ENCODE data around the gene RPA1. TPM values are rescaled to one million over a fixed set of nuclear protein-coding genes. Genes with fewer than 3 reads are reported as not detected.

The RPA1 gene
- total RNA-seq, 4 donors from 2014 or later = 24.0 to 37.2 (median 26.4) TPM

DNA sequence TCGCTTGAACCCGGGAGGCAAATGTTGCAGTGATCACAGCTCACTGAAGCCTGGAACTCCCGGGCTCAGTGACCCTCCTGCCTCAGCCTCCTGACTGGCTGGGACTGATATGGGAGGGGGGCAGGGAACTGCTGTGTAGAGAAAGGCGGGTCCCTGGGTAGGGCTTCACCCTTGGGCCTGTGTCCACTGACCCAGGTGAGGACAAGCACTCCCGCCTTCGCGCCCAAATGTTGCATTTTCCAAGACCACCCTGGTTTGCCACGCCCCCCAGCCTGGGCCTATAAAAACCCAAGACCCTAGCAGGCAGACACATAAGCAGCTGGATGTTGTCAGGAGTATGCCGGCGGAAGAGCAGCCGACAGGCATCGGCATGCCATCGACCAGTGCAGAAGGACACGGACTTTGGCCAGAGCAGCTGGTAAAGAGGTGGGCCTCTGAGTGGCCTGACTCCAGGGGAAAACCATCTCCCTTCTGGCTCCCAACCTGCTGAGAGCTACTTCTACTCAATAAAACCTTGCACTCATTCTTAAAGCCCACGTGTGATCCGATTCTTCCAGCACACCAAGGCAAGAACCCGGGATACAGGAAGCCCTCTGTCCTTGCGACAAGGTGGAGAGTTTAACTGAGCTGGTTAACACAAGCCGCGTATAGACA, 19.2 kb upstream of the RPA1 start:
- H3K27ac ChIP-seq = no peak overlapping the region
- no peak for TF ChIP-seq POLR2A (IDR thresholded peaks at IDR 0.05)
- TF ChIP-seq, protein P1, sequence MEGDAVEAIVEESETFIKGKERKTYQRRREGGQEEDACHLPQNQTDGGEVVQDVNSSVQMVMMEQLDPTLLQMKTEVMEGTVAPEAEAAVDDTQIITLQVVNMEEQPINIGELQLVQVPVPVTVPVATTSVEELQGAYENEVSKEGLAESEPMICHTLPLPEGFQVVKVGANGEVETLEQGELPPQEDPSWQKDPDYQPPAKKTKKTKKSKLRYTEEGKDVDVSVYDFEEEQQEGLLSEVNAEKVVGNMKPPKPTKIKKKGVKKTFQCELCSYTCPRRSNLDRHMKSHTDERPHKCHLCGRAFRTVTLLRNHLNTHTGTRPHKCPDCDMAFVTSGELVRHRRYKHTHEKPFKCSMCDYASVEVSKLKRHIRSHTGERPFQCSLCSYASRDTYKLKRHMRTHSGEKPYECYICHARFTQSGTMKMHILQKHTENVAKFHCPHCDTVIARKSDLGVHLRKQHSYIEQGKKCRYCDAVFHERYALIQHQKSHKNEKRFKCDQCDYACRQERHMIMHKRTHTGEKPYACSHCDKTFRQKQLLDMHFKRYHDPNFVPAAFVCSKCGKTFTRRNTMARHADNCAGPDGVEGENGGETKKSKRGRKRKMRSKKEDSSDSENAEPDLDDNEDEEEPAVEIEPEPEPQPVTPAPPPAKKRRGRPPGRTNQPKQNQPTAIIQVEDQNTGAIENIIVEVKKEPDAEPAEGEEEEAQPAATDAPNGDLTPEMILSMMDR (IDR thresholded peaks at IDR 0.05) = no peak
- WGBS, 2 donors = 89 to 93% methylated on average over 19 to 20 of the region's 20 CpGs
- intact Hi-C loops (cut with DNase I) = no loop called here
- no peak for DNase-seq
- no peaks in the 10 kb centered on the region for H3K4me1 ChIP-seq
- no peak overlapping the region for H3K4me3 ChIP-seq (replicated peaks in 1 of 3)
- H3K27me3 ChIP-seq = no peaks in the 10 kb centered on the region
- H3K9me3 ChIP-seq = no peaks in the 10 kb centered on the region
- peaks cover 8 to 12% of the 10 kb centered on the region in 2 donors for H3K36me3 ChIP-seq

DNA sequence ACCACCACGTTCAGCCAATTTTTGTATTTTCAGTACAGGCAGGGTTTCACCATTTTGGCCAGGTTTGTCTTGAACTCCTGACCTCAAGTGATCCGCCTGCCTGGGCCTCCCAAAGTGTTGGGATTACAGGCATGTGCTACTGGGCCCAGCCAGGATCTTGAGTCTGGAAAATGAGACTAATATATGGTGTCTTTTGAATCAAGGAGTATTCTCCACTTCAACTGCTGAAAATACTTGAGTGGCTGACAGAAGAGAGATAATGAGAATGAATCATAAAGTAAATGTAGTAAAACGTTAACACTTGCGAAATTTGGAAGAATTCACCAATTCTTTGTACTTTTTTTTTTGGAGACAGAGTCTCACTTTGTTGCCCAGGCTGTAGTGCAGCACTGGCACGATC, 16.7 kb upstream of the RPA1 start:
- no peaks in the 10 kb centered on the region for H3K27me3 ChIP-seq
- TF ChIP-seq, protein P1 (IDR thresholded peaks at IDR 0.05) = no peak
- TF ChIP-seq POLR2A (IDR thresholded peaks at IDR 0.05) = no peak
- no peaks in the 10 kb centered on the region for H3K4me1 ChIP-seq
- H3K9me3 ChIP-seq = no peaks in the 10 kb centered on the region
- H3K36me3 ChIP-seq = peaks cover 8 to 12% of the 10 kb centered on the region in 2 donors
- no peak for DNase-seq
- WGBS, 2 donors = 90 to 92% methylated on average over 5 of the region's 5 CpGs
- intact Hi-C loops (cut with DNase I) = no loop called here
- no peak overlapping the region for H3K27ac ChIP-seq
- H3K4me3 ChIP-seq (replicated peaks in 1 of 3) = no peak overlapping the region

GRCh38 chr17:1820528-1821252, 9.1 kb upstream of the RPA1 start:
- Histone ChIP-seq H3K36me3 (peaks cover 0 to 3% of the 10 kb centered on the region in 2 donors), H3K27ac (no peak overlapping the region)
- 78 to 80% methylated on average over 7 of the region's 7 CpGs for WGBS, 2 donors

GRCh38 chr17:1829216-1829591, 601 bp upstream of the RPA1 start:
- peak; percentile 11 to 17 for DNase-seq
- WGBS, 2 donors = 1 to 2% methylated on average over 13 of the region's 13 CpGs
- TF ChIP-seq POLR2A (IDR thresholded peaks at IDR 0.05) = no peak
- TF ChIP-seq, protein P1 (IDR thresholded peaks at IDR 0.05) = no peak
- no peaks in the 10 kb centered on the region for H3K9me3 ChIP-seq
- H3K27ac ChIP-seq = peak overlapping the region; percentile 73 to 83 (median 81)
- peak overlapping the region; percentile 48 to 97 (median 66) for H3K4me3 ChIP-seq (replicated peaks in 1 of 3)
- H3K36me3 ChIP-seq = peaks cover 0 to 3% of the 10 kb centered on the region in 2 donors
- intact Hi-C loops (cut with DNase I) = no loop called here
- no peaks in the 10 kb centered on the region for H3K27me3 ChIP-seq
- peaks cover 6 to 14% of the 10 kb centered on the region in 2 donors for H3K4me1 ChIP-seq

More at GRCh38 chr17:1820528-1821252, 9.1 kb upstream of the RPA1 start:
- H3K4me3 ChIP-seq (replicated peaks in 1 of 3) = no peak overlapping the region
- DNase-seq = no peak
- no peak for TF ChIP-seq POLR2A (IDR thresholded peaks at IDR 0.05)
- TF ChIP-seq, protein P1 (IDR thresholded peaks at IDR 0.05) = no peak
- H3K9me3 ChIP-seq = no peaks in the 10 kb centered on the region
- H3K27me3 ChIP-seq = no peaks in the 10 kb centered on the region
- no peaks in the 10 kb centered on the region for H3K4me1 ChIP-seq
- intact Hi-C loops (cut with DNase I) = no loop called here

GRCh38 chr17:1830288-1830687, 483 bp downstream of the RPA1 start:
- intact Hi-C loops (cut with DNase I) = no loop called here
- no peak for TF ChIP-seq POLR2A (IDR thresholded peaks at IDR 0.05)
- TF ChIP-seq, protein P1 (IDR thresholded peaks at IDR 0.05) = no peak
- peaks cover 6 to 14% of the 10 kb centered on the region in 2 donors for H3K4me1 ChIP-seq

More at GRCh38 chr17:1830288-1830687, 483 bp downstream of the RPA1 start:
- Histone ChIP-seq H3K27ac (peak overlapping the region; percentile 78 to 83 (median 81)), H3K27me3 (no peaks in the 10 kb centered on the region), H3K36me3 (no peaks in the 10 kb centered on the region), H3K9me3 (no peaks in the 10 kb centered on the region), H3K4me3 (replicated peaks in 1 of 3) (peak overlapping the region; percentile 48 to 97 (median 66))
- 0 to 1% methylated on average over 11 of the region's 11 CpGs for WGBS, 2 donors
- peak; percentile 9 to 23 for DNase-seq
